ENCODE results near the gene CTRB2.
"Not testable (repeated sequence)": the region's sequence is repeated elsewhere in the genome, so short reads cannot be mapped to it uniquely, and the experiment has no call there.

CTRB2 gene

DNA sequence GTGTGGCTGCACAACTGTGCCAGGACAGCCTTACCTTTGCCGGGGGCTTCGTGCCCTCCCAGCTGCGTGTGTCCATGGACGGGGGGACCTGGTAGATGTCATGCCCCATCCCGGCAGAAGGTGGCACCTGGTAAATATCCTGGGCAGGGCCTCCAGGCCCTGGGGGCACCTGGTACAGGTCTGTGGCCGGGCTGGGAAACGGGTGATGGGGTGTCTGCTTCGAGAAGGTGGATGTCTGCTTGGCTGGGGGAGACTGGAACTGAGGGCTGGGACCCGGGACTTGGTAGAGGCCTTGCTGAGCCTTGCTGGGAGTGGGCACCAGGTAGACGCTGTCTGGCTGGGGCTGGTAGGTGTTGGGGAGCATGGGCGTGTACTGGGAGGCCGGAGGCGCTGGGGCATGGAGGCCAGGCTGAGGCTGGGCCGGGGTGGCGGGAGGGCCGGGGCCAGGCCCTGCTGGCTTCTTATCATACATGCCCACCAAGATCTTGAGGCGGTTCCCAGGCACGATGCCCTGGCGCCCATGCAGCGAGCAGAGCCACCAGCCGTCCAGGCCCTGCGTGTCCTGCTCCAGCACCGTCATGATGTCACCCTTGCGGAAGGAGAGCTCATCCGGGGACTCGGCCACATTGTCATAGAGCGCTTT is 35.6 kb upstream of the CTRB2 start:
- not testable (repeated sequence) for DNase-seq (ENCODE audit: low spot score)

DNA sequence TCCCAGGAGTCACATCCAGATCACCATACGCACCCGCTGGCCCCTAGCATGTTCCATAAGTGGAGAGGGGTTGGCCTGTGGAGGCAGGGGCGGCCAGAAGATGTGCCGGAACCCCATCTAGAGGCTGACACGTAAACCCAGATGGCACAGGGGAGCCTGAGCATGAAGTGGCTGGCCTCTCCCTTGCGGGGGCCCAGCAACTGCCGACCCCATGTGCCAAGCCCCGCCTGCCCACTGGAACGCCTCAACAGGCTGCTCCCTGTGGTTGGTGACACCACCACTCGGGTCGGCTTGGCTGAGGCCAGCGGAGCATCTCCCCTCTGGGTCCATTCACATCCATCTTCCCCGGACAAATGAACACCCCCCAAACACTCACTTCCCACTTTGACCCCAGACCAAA is 35.0 kb upstream of the CTRB2 start:
- DNase-seq (ENCODE audit: low spot score): no peak

DNA sequence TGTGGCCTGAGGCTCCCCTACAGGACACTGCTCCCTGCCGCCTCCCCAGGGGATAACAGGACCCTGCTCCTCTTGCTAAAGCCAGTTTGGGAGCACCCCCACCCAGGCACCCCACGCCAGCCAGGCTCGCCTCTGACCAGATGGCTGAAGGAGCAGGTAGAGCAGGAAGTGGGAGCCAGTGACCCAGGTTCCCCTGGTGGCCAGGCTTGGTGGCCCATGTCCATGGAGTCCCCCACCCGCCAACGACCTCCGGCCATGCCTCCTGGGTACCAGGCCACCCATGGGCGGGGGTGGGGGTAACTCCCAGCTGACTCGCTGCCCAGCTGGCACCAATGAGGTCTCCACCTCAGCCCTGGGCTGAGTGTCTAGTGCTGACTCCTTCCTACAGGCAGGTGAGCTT is 34.5 kb upstream of the CTRB2 start:
- no peak for DNase-seq (ENCODE audit: low spot score)

DNA sequence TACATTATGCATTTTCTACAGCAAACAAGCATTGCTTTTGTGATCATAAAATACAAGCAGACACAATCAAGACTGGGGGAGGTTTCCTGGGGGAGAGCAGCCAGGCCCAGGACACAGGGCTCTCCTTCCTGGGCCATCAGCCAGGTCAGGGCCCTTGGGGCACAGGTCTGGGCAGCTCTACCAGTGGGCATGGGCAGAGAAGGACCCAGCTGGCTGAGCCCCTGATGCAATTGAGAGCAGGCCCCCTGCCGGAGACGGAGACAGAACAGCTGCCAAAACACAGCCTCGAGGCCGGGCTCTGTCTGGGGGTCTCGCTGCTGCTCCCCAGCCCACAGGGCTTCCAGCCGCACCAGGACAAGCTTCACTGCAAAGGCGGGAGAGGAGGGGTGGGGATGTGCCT is 33.7 kb upstream of the CTRB2 start:
- not testable (repeated sequence) for DNase-seq (ENCODE audit: low spot score)

DNA sequence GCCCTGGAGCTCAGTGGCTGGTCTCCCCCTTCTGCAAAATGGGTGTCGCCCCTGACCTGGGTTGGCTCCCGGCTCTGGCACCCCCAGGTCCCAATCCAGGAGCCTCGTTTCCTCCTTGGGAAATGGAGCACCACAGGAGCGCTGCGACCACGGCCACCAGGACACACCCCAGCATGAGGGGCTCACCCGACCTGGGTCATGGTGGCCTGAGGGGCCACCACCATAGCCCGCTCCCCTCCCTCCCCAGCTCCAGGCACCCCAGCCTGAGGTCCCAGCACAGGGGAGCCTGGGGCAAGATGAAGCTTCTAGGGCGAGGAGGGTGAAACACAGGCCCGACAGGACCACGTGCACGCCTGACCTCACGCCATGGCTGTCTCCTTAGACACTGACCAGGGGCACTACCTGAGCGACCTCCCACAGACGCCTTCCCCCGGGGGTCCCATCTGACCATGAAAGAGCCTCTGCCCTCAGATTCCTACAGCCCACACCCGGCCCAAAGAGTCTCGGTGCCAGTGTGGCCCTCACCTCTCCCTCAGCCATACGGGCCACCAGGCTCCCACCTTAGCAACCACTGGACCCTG is 32.7 kb upstream of the CTRB2 start:
- no peak for DNase-seq (ENCODE audit: low spot score)

DNA sequence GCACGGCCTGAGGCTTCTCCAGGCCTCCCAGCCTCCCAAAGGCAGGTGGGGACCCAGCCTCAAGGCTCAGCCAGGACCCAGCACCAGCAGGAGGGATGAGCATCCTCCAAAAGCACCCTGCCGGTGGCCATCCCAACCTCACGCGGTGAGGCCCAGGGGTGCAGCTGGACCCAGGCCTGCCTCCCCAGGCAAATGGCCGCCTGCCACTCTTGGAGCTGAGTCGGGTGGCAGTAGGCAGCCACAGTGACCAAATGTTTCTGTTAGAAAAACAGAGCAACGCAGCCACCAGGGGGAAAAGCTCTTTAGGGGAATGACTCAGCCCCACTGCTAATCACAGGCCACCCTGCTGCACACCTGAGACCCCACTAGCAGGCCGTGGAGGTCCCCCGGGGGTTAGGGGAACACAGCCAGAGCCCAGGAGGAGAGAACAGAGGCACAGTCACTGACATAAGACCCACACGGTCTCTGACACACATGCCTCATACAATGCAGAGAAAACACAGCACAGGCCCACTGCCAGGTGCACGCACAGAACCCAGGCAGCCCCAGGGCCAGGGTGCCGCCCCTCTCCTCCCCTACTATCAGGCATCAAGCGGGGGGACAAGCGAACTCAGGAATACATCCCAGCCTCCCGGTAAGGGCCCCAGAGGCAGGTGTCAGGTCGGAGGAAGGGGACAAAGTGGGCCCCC is 32.0 kb upstream of the CTRB2 start:
- peak; percentile 69 for DNase-seq (ENCODE audit: low spot score)

DNA sequence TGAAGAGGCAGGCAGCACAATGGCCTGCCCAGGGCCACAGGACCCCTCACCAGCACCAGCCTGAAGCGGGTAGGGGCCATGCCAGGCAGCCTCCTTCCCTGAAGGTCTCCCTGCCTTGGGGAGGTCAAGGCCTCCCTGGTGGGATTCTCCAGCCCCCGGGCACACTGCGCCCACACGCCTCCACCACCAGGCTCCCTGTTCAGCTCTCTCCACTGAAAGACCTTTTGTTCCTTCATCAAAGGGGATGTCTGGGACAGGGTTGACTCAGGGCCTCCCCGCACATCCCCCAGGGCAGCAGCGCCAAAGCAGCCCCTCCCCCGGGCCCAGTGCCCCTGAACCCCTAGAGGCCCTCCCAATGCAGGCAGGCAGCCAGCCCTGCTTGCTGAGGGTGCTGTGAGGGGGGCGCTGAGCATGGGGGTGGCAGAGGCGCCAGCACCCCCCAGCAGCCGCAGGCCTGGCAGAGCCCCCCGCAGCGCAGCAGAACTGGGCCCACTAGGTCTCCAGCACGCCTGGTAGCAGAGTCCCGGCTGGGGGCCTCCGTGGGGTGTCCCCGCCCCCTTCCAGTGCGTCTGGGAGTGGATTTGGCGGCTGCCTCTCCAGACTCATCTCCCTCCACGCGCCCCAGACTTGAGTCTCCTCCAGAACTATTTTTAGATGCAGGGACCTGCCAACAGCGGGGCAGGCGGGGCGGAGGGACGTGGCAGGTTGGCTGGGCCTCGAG is 31.3 kb upstream of the CTRB2 start:
- peak; percentile 87 for DNase-seq (ENCODE audit: low spot score)

DNA sequence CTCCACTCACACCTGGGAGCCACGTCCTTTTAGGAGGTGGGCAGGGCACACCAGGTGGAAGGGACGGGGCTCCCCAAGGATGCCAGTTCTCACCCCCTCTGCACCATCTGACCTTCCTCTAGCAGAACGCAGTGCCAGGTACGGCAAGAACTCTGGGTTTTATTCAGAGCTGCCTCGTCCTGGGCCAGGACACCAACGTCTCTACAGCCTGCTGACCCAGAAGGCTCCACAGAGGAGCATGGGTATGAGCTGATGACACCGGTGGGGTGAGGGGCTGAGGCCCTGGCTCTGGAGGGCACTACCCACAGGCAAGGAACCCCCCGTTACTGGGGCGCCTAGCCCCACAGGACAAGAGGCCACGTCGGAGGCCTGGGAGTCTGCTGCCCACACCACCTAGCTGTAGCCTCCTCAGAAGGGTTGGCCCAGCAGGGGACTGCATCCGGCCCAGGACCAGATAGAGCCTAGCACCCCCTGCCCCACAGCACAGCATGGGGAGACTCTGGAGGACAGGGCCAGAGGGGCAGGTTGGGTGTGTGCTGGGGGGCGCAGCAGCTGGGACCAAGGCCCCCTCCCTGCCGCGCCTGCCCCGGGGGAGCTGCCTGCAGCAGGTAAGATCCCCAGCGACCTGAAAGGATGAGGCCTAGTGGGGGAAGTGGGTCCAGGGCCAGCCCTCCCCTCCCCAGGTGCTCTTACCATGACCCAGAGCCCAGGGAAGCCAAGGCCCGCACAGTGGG is 30.6 kb upstream of the CTRB2 start:
- no peak for DNase-seq (ENCODE audit: low spot score)

DNA sequence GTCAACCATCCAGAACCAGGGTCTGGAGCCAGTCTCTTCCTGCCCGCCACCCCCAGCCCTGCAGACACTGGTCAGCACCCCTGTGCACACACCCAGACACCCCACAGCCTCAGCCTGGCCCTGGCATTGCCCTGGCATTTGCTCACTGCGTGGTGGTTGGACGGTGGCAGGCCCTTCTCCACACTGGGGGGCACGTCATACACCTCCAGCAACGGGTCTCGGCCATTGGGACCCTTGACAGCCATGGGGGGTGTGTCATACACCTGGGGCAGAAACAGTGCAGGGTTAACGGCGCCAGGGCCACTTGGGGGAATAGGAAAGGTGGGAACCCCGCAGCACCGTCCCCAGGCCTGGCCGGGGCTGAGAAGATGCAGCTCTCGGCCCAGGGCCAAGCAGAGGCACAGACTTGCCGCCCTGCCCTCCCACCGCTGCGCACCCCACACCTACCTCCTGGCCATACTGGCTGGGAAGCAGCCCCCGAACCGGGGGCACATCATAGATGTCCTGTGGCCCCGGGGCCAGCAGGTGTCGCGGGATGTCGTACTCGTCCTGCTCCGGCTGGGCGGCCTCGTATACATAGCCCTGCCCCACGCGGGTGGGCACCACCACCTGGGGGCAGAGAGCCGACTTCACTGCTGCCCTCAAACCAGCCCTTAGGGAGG is 29.9 kb upstream of the CTRB2 start:
- DNase-seq (ENCODE audit: low spot score): no peak

DNA sequence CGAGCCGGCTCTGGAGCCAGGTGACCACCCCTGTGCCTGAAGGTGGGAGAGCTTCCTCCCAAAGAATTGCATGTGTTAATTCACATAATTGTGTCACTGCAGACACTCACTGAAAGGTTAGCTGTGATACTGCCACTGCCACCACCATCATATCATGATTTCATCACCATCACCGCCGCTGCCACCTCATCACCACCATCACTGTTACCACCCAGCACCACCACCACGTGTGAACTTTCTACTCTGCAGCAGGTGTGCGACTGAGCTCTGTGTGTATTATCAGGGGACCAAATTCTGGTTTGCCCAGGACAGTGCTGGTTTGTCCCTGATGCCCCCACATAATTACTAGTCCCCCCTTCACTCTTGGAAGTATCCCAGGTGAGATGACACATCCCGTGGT is 29.3 kb upstream of the CTRB2 start:
- DNase-seq (ENCODE audit: low spot score): no peak

DNA sequence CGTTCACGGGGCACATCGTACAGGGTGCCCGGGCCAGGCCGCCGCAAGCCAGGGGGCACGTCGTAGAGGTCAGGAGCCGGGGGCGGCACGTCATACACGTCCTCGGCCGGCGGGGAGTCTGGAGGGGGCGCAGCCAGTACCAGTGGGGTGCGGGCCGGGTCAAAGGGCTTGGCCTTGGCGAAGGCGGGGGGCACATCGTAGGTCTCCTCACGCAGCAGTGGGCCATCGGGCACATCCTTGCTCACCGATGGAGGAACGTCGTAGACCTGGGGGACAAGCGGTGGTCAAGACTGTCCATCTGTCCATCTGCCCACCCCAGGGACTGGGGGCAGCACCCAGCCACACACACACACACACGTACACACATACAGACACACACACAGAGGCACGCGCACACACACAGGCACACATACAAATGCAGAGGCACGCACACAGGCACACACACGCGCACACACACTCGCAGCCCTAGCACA is 28.8 kb upstream of the CTRB2 start:
- DNase-seq (ENCODE audit: low spot score): no peak

DNA sequence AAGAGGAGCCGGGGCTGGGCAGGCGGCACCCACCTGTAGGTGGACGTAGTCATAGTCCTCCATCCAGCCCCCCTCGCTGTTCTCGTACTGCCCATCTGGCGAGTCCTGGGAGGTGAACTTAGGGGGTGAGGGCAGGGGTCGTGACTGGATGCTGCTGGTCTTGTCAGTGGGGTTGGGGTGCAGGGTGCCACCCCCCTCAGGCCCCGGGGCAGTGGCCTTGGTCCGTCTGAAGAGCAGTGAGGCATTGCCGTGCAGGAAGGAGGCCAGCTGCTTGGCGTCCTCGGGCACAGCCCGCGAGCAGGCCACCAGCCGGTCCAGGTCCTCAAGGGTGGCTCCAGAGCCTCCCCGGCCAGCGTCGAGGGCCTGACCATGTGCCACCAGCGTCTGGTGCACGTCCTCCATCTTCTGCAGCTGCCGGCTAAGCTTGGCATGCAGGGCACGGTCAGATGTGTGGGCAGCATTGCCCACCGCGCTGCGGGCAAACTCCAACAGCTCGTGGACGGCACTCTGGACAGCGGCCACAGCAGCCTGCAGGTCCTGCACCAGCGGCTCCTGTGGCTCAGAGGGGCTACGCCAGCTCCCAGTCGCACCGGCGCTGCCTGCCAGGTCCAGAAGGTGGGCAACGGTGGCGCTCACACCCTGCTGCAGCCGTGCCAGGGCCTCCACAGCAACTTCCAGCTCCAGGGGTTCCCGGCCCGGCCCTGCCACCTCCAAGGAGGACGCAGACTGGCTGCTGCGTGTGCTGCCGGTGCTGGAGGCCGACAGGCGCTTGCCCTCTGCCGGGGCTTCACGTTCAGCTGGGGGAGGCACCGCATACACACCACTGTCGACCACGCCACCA is 28.1 kb upstream of the CTRB2 start:
- no peak for DNase-seq (ENCODE audit: low spot score)

DNA sequence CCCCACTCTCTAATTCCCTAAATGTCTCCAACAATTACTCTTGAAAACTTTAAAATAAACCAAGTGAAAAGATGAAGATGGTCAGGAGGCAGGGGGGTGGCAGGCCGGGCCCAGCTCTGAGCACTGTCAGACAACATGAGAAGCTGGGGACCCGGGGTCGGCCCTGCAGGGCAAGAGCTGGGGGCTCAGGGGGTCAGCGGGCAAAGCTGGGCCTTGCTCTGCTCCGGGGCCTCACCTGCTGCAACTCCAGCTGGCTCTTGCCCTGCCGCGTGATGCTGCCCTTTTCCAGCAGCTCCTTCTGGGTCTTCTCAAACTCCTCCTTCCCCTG is 26.6 kb upstream of the CTRB2 start:
- DNase-seq (ENCODE audit: low spot score): no peak

DNA sequence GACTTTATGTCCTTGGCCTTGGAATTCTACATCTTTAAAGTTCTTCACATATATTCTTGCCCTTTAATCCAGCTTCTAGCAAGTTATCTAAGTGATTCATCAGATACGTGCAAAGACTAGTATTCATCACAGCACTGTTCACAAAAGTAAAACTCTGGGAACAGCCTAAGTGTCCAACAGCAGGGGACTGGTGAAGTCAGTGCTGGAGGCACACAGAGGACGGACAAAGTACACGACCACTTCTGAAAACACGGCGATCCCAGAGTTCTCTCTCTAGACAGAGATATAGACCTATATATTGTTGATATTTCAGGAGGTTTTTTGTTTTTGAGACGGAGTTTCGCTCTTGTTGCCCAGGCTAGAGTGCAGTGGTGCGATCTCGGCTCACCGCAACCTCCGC is 24.6 kb upstream of the CTRB2 start:
- no peak for DNase-seq (ENCODE audit: low spot score)

DNA sequence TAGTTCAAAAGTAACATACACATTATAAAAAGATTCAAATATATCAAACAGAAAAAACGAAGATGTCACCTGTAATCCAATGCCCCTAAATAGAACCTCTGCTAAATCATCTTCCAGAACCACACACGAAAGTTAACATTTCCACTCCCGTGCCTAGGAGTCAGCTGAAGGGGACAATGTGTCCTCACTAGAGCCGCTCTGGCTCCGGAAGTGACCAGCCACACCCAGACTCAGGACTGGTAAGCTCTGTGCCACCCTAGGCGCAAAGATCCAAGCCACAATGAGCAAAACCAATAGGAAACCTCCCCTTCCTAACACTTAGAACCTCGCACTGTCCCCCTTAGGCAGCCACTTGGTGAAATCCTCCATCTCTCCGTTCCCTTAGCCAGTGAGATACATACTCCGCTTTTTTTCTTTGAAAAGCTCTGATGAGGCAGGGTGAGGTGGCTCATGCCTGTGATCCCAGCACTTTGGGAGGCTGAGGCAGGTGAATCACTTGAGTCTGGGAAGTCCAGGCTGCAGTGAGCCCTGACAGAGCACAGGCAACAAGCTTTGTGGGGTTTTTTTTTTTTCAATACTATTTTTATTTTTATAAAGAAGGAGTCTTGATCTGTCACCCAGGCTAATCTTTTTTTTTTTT is 23.6 kb upstream of the CTRB2 start:
- DNase-seq (ENCODE audit: low spot score): no peak

DNA sequence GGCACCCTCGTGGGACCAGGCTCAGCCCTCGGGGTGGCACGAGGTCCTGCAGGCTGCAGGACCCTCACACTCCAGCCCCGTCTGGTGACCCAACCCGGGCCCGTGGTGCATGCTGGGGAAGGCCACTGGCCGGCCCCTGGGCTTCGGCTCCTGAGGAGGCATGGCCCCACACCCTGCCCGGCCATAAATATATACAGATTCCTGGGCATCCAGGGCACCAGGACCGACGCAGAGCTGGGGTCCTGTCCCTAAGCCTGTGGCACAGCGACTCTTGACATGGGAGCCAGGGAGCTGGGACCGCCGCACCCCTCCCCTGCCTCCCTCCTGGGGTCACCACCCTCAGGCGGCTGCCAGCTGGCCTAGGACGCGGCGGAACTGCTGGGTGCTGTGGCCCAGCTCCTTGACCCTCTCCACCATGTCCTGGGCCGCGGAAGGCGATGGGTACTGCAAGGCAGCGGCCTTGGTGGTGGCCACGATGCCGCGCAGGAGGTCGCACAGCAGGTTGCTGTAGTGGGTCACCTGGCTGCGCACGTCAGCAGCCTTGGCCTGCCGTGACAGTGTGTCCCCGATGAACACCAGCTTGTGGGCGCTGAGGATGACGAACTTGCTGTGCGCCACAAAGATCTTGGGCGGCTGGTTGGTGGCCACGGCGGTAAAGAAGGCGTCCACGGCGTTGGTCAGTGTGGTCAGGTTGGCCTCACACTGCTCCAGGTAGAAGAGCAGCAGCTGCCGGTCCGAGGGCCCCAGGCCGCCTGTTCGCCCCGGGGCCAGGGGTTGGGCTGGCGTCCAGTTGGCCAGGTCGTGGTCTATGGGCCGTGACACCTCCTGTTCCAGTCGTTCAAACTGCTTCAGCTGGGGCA is 22.4 kb upstream of the CTRB2 start:
- no peak for DNase-seq (ENCODE audit: low spot score)

DNA sequence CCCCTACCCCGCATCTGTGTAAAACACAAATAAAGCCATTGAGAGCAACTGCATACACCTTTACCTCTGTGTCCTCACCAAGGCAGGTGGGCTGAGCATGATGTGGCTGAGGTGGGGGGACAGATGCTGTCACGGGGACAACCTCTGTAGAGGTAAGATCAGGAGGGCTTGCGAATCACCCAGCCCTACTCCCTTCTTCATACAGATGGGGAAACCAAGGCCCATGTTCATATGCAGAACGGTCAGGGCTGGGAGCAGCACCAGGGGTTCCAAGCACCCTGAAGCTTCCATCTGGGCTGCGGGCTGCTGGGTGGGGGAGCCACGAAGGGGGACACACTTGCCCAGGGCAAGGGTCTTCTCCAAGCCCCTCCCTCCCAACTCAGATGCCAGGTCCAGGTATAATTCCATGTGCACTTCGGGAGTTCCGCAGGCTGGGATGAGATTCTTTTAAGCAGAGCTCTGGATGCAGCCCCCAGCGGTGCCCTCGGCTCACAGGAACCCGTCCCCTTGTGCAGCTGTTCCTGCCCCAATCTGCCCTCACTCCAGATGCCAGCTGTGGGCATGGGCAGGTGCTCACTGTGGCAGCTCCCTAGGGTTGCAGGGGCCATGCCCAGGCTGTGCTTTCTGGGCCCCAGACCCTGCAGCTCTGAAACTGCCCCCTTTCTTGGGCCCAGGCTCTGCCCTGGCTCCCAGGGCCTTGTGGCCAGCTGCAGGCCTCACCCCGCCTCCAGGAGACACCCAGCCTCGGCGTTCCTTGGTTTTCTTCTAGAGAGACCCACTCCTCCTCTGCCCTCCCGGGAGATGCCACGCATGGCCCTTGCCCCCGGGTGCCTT is 21.4 kb upstream of the CTRB2 start:
- DNase-seq (ENCODE audit: low spot score): no peak

DNA sequence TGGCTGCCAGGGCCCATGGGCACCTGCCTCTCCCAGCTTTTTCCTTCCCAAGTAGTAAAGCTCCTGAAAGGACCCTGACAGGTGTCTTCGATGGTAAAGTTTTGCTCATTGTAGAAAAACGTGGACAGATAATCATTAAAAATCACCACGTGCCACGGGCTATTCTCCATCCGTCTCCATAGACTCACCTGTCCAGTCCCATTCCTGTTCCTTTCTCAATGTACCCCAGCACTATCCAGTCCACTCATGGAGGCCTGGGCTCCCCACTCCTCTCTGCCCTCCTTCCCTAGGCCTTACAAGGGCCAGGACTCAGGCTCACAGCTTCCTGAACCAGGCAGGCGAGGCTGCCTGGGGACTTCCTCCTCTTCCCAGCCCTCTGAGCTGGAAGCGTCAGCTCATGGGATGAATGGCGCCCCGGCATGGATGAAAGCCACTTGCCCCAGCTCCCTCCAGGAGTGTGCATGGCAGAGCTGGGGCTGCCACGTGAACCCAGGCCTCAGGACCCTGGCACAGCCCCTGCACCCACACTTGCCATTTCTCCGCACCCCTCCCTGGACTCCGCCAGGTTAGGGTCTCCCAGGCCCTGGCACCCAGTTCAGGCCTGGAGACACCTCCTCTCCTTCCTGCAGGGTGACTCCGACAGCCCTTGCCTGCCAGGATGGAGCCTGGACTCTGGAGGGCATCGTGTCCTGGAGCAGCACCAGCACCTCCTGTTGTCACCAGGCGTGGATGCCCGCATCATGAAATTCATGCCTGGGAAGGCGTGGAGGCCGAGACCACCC is 20.6 kb upstream of the CTRB2 start:
- no peak for DNase-seq (ENCODE audit: low spot score)
